Measurements from ENCODE around the gene PRELID2.

Gene PRELID2

DNA sequence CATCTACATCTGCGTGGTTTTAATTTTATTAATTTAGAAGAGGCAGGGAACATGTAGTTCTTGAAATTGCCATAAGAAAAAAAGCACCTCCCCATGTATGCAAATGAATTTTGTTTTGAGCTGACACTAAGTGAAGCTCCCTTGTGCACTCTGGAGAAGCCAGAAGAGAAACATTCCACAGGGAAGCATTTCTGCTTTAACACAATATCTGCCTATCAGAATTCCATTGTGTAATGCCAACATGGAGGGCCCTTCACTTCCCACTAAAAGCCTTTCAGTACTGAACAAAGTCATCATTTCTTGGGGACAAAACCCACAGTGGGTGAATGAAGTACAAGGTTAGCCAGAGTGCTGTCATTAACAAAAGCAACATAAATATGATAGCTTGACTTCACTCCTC lies 59.7 kb downstream of the PRELID2 start:
- no peak overlapping the region for H2AFZ ChIP-seq (ENCODE audit: low read depth, low read length, severe bottlenecking)
- no peaks in the 10 kb centered on the region for H3K36me3 ChIP-seq (ENCODE audit: low read length)
- no peak overlapping the region for H3K4me2 ChIP-seq (ENCODE audit: low read depth, low read length, poor library complexity, severe bottlenecking)
- H3K79me2 ChIP-seq (ENCODE audit: insufficient read depth, low read length): no peaks in the 10 kb centered on the region
- TF ChIP-seq EZH2phosphoT487 (conservative IDR thresholded peaks at IDR 0.05; ENCODE audit: low read length): no peak
- TF ChIP-seq, protein P1, sequence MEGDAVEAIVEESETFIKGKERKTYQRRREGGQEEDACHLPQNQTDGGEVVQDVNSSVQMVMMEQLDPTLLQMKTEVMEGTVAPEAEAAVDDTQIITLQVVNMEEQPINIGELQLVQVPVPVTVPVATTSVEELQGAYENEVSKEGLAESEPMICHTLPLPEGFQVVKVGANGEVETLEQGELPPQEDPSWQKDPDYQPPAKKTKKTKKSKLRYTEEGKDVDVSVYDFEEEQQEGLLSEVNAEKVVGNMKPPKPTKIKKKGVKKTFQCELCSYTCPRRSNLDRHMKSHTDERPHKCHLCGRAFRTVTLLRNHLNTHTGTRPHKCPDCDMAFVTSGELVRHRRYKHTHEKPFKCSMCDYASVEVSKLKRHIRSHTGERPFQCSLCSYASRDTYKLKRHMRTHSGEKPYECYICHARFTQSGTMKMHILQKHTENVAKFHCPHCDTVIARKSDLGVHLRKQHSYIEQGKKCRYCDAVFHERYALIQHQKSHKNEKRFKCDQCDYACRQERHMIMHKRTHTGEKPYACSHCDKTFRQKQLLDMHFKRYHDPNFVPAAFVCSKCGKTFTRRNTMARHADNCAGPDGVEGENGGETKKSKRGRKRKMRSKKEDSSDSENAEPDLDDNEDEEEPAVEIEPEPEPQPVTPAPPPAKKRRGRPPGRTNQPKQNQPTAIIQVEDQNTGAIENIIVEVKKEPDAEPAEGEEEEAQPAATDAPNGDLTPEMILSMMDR (IDR thresholded peaks at IDR 0.05; ENCODE audit: insufficient read depth, low read length, poor library complexity, severe bottlenecking): no peak
- no peak overlapping the region for H3K9ac ChIP-seq (ENCODE audit: low read length)
- H3K27me3 ChIP-seq (ENCODE audit: low read length): no peaks in the 10 kb centered on the region
- no peak overlapping the region for H3K27ac ChIP-seq (ENCODE audit: low read depth, low read length)
- H3K9me2 ChIP-seq (replicated peaks; ENCODE audit: insufficient read depth, low read length): no peaks in the 10 kb centered on the region
- H4K20me1 ChIP-seq (ENCODE audit: low read depth, low read length): no peaks in the 10 kb centered on the region
- no peak overlapping the region for H3K4me3 ChIP-seq (ENCODE audit: insufficient read depth, low read length, poor library complexity, severe bottlenecking)
- no peaks in the 10 kb centered on the region for H3K9me3 ChIP-seq (ENCODE audit: insufficient read depth, low read length)
- no peaks in the 10 kb centered on the region for H3F3A ChIP-seq (ENCODE audit: insufficient read depth)

DNA sequence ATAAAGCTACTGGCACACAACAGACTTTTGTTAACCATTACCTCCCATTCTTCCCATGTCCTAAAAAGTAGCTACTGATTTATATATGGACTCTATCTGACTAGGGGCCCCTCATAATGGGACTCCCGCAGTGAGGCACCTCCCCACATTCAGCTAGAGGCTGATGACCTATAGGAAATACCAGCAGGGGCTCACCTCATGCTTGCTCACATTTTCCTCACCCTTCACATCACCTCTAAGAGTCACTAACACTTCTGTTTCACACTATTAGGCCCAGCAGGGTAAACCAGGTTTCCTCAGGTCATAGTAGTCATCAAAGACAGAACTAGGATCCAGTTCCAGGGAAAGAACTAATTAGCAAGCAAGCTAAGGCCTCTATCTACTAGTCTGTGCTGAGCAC lies 60.7 kb downstream of the PRELID2 start:
- Histone ChIP-seq H3K27me3 (ENCODE audit: low read length) (no peaks in the 10 kb centered on the region), H3K9me3 (ENCODE audit: insufficient read depth, low read length) (no peaks in the 10 kb centered on the region), H3K79me2 (ENCODE audit: insufficient read depth, low read length) (no peaks in the 10 kb centered on the region), H3K36me3 (ENCODE audit: low read length) (no peaks in the 10 kb centered on the region), H3K9me2 (replicated peaks; ENCODE audit: insufficient read depth, low read length) (no peaks in the 10 kb centered on the region), H4K20me1 (ENCODE audit: low read depth, low read length) (no peaks in the 10 kb centered on the region), H3K27ac (ENCODE audit: low read depth, low read length) (no peak overlapping the region), H3K9ac (ENCODE audit: low read length) (no peak overlapping the region), H3F3A (ENCODE audit: insufficient read depth) (no peaks in the 10 kb centered on the region), H2AFZ (ENCODE audit: low read depth, low read length, severe bottlenecking) (no peak overlapping the region), H3K4me2 (ENCODE audit: low read depth, low read length, poor library complexity, severe bottlenecking) (no peak overlapping the region), H3K4me3 (ENCODE audit: insufficient read depth, low read length, poor library complexity, severe bottlenecking) (no peak overlapping the region)
- TF ChIP-seq, protein P1 (IDR thresholded peaks at IDR 0.05; ENCODE audit: insufficient read depth, low read length, poor library complexity, severe bottlenecking): no peak
- no peak for TF ChIP-seq EZH2phosphoT487 (conservative IDR thresholded peaks at IDR 0.05; ENCODE audit: low read length)

DNA sequence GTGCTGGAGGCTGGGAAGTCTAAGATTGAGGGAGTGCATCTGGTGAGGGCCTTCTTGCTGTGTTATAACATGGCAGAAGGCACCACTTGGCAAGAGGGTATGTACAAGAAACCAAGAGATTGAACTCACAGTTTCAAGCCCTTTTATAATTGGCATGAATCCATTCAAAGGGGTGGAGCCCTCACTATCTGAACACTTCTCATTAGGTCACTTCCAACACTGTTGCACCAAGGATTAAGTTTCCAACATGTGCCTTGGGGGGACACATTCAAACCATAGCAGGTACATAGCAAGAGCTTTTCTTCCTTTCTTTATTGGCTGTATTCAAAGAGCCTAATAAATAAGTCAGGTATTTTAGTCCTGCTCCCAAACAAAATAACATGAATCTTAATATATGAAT lies 62.7 kb downstream of the PRELID2 start:
- Histone ChIP-seq H3F3A (ENCODE audit: insufficient read depth) (no peaks in the 10 kb centered on the region), H3K27me3 (ENCODE audit: low read length) (no peaks in the 10 kb centered on the region), H3K79me2 (ENCODE audit: insufficient read depth, low read length) (no peaks in the 10 kb centered on the region), H3K9me2 (replicated peaks; ENCODE audit: insufficient read depth, low read length) (no peaks in the 10 kb centered on the region), H3K4me3 (ENCODE audit: insufficient read depth, low read length, poor library complexity, severe bottlenecking) (no peak overlapping the region), H3K36me3 (ENCODE audit: low read length) (no peaks in the 10 kb centered on the region), H3K4me2 (ENCODE audit: low read depth, low read length, poor library complexity, severe bottlenecking) (no peak overlapping the region), H3K9me3 (ENCODE audit: insufficient read depth, low read length) (no peaks in the 10 kb centered on the region), H2AFZ (ENCODE audit: low read depth, low read length, severe bottlenecking) (no peak overlapping the region), H3K9ac (ENCODE audit: low read length) (no peak overlapping the region), H4K20me1 (ENCODE audit: low read depth, low read length) (no peaks in the 10 kb centered on the region), H3K27ac (ENCODE audit: low read depth, low read length) (no peak overlapping the region)
- TF ChIP-seq, protein P1 (IDR thresholded peaks at IDR 0.05; ENCODE audit: insufficient read depth, low read length, poor library complexity, severe bottlenecking): no peak
- no peak for TF ChIP-seq EZH2phosphoT487 (conservative IDR thresholded peaks at IDR 0.05; ENCODE audit: low read length)

Data from SU-DHL-6 (cell line).